RWPE2 (cell line): ENCODE measurements around the gene ASTN1.

Experiments used
- ATAC-seq: fragments of 200-7000 bp; cut with Tn5 transposase; 3 replicates; pipeline ENCODE4 v1.9.1; 2021; ENCODE audit warnings: low read depth
- DNase-seq: peaks from one replicate; pipeline ENCODE4 v3.0.0-alpha.2; 2020; ENCODE audit warnings: low spot score
- H3K27ac ChIP-seq: fragments of 450-650 bp; 2 replicates; pipeline ENCODE4 v1.5.1; 2017; ENCODE audit warnings: mild to moderate bottlenecking; ENCODE audit not compliant: poor library complexity, severe bottlenecking
- H3K27me3 ChIP-seq: fragments of 250-450 bp; sonication (Bioruptor Pico); 2 replicates; pipeline ENCODE4 v1.5.1; 2021; ENCODE audit warnings: mild to moderate bottlenecking, moderate library complexity; ENCODE audit not compliant: insufficient read depth, poor library complexity, severe bottlenecking
- H3K36me3 ChIP-seq: fragments of 250-450 bp; sonication (Bioruptor Pico); 2 replicates; pipeline ENCODE4 v1.5.1; 2020; ENCODE audit warnings: low read depth, mild to moderate bottlenecking, moderate library complexity
- H3K4me1 ChIP-seq: fragments of 250-450 bp; sonication (Bioruptor Pico); 2 replicates; pipeline ENCODE4 v1.5.1; 2021; ENCODE audit warnings: mild to moderate bottlenecking, moderate library complexity; ENCODE audit not compliant: insufficient read depth, poor library complexity, severe bottlenecking
- H3K4me3 ChIP-seq: fragments of 250-450 bp; sonication (Bioruptor Pico); 2 replicates; pipeline ENCODE4 v1.5.1; 2021; ENCODE audit warnings: mild to moderate bottlenecking, moderate library complexity; ENCODE audit not compliant: severe bottlenecking
- H3K9me3 ChIP-seq: fragments of 250-450 bp; sonication (Bioruptor Pico); 2 replicates; pipeline ENCODE4 v1.5.1; 2021; ENCODE audit warnings: mild to moderate bottlenecking, moderate library complexity; ENCODE audit not compliant: severe bottlenecking
- TF ChIP-seq, protein P1 (sequence below): fragments of 450-650 bp; IDR thresholded peaks from one replicate; pipeline ENCODE4 v1.5.1; 2017; ENCODE audit warnings: mild to moderate bottlenecking, moderate library complexity; ENCODE audit not compliant: poor library complexity, severe bottlenecking

Gene ASTN1

DNA sequence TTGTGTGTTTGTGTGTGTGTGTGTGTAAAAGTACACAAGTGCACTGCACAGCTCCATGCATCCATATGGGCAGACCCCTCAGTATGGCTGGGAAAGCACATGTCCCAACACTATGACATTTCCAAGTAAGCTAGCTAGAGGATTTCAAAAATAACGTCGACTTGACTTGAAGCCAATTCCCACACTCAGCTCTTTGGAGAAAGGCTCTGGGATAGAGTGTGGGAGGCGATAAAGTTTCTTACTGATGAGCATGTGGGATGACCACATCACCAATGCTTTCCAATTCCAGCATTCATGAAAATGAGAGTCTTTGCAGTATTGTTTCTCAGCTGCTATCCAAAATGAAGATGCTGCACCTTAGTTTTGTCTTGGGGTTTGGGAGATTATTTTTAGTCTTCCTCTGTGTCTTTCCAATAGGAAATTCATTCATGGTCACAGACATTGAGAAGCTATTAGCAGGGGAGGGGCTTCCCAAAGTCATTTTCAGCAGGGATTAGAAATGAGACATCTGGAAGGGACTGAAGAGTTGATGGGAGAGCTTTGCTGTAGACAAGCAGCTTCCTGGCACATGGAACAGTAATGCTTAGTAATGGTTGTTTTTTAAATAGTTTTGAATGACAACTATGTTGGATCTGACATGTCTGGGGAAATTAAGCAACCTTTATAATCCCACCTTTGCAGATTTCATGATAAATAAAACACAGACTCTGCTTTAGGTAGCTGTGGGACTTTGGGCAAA is 143.5 kb downstream of the ASTN1 start:
- no peak for ATAC-seq
- no peak overlapping the region for H3K27ac ChIP-seq
- no peaks in the 10 kb centered on the region for H3K4me1 ChIP-seq
- TF ChIP-seq, protein P1, sequence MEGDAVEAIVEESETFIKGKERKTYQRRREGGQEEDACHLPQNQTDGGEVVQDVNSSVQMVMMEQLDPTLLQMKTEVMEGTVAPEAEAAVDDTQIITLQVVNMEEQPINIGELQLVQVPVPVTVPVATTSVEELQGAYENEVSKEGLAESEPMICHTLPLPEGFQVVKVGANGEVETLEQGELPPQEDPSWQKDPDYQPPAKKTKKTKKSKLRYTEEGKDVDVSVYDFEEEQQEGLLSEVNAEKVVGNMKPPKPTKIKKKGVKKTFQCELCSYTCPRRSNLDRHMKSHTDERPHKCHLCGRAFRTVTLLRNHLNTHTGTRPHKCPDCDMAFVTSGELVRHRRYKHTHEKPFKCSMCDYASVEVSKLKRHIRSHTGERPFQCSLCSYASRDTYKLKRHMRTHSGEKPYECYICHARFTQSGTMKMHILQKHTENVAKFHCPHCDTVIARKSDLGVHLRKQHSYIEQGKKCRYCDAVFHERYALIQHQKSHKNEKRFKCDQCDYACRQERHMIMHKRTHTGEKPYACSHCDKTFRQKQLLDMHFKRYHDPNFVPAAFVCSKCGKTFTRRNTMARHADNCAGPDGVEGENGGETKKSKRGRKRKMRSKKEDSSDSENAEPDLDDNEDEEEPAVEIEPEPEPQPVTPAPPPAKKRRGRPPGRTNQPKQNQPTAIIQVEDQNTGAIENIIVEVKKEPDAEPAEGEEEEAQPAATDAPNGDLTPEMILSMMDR = no peak
- H3K27me3 ChIP-seq = no peaks in the 10 kb centered on the region
- no peaks in the 10 kb centered on the region for H3K36me3 ChIP-seq
- DNase-seq = no peak
- H3K4me3 ChIP-seq = no peak overlapping the region
- no peaks in the 10 kb centered on the region for H3K9me3 ChIP-seq

DNA sequence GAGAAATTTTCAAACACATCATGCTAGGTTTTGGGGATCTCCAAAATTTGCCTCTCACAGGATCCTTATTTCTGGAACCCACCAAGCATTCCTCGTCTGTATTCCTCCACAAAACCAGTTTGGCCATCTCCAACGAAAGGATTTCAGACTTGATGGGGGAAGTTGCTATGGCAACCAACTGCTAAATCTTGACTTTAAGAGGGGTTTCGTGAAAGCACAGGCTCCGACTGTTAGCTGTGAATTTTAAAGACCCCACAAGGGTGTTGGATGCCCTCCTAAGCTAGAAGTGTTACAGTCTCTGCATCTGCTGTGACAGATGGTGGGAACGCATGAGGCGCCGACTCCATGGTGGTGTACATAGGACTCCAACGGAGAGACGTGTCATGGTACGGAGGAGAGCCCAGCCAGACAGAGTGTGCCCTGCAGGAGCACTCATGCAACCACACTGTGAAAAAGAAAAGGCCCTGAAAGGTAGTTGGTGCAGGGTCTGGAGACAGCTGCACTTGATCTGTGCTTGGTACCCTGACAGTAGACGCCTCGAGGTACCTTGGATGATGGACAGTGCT is 147.1 kb downstream of the ASTN1 start:
- ATAC-seq = no peak
- TF ChIP-seq, protein P1 = no peak

DNA sequence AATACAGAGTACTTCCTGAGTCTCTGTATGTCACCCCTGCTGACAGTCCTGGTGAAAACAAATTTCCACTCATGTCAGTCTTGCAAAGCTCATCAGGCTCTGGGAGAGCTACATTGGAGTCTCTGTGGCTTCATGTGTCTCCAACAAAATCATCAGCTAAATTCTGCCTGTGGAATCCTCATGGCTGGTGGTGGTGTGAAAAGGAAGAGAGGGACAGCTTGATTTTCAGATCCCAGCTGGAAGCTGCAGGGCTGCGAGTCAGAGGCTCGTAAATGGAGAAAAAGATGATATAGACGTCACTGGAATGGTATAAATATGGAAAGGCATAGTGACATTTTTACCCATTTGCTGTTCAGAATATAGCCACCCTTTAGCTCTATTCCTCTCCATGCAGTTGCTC is 150.2 kb downstream of the ASTN1 start:
- DNase-seq (no peak), ATAC-seq (no peak)
- Histone ChIP-seq H3K27me3 (peaks cover 4% of the 10 kb centered on the region), H3K27ac (no peak overlapping the region), H3K4me3 (no peak overlapping the region), H3K4me1 (no peaks in the 10 kb centered on the region), H3K36me3 (no peaks in the 10 kb centered on the region), H3K9me3 (no peaks in the 10 kb centered on the region)
- TF ChIP-seq, protein P1 = no peak

More for the DNA sequence above, 147.1 kb downstream of the ASTN1 start:
- no peak for DNase-seq
- Histone ChIP-seq H3K4me3 (no peak overlapping the region), H3K9me3 (no peaks in the 10 kb centered on the region), H3K27me3 (peaks cover 4% of the 10 kb centered on the region), H3K27ac (no peak overlapping the region), H3K4me1 (no peaks in the 10 kb centered on the region), H3K36me3 (no peaks in the 10 kb centered on the region)

DNA sequence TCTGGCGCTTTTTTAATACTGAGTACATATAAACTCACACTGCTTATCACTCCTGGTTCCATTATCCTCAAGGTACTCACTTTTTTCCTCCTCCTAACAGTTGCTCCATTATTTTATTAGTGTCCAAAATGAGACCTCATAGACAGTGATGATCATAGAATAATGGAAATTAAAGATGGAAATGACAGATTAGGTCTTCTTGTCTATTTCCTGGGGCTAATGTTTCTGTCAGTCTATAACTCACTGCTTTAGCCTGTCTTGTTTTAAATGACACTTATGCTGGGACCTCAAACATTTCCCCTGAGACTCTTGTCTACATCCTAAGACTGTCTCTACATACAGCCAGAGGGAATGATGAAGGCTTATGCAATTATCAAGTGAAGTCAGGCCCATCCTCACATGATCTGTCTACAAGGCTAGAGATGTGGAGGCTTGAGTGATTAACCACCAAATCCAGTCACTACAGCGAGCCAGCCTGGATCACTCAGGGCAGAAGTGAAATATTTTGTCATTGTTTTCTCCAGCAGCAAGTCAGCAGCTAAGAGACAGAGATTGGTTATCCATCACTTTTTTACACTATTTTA is 152.1 kb downstream of the ASTN1 start:
- DNase-seq = no peak
- peaks cover 4% of the 10 kb centered on the region for H3K27me3 ChIP-seq
- TF ChIP-seq, protein P1 = no peak
- no peak for ATAC-seq
- no peaks in the 10 kb centered on the region for H3K4me1 ChIP-seq
- H3K36me3 ChIP-seq = no peaks in the 10 kb centered on the region
- H3K9me3 ChIP-seq = no peaks in the 10 kb centered on the region
- H3K27ac ChIP-seq = no peak overlapping the region
- H3K4me3 ChIP-seq = no peak overlapping the region

DNA sequence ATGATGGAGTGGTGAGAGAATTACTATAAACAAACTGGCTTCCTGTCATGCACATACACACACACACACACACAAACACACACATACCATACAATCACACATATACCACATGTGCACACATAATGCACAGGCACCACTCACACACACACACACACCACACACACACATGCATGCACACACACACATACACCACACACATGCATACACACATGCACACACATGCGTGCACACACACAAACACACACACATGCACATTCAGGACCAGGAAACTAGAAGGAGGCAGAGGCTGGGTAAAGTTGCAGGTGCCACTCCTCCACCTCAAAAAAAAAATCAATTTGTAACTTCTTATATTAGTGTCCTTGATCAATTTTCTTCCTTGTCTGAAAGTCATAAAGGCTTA is 153.0 kb downstream of the ASTN1 start:
- TF ChIP-seq, protein P1 = no peak
- Histone ChIP-seq H3K4me3 (no peak overlapping the region), H3K9me3 (no peaks in the 10 kb centered on the region), H3K27me3 (peaks cover 4% of the 10 kb centered on the region), H3K36me3 (no peaks in the 10 kb centered on the region), H3K27ac (no peak overlapping the region), H3K4me1 (no peaks in the 10 kb centered on the region)
- ATAC-seq = no peak
- DNase-seq = no peak
